H1 (cell line): Measurements from ENCODE around the gene OXSR1. TPM values are rescaled to one million over a fixed set of nuclear protein-coding genes. Genes with fewer than 3 reads are reported as not detected.

Source experiments
- POLR2A ChIP-seq, 2 experiments: IDR thresholded peaks; 1 replicate in 1 of 2; 2 replicates in 1 of 2; pipeline ENCODE4 v1.6.1; 2011; ENCODE audit warnings: low read depth in 2 of 2, low read length in 2 of 2, mild to moderate bottlenecking in 2 of 2; ENCODE audit errors: control extremely low read depth in 1 of 2
- RXRA ChIP-seq: IDR thresholded peaks from 2 replicates; pipeline ENCODE4 v1.6.1; 2011; ENCODE audit warnings: low read depth, mild to moderate bottlenecking, low read length, moderate library complexity; ENCODE audit not compliant: insufficient read depth
- polyA plus RNA-seq, 7 experiments: library from polyadenylated mRNA; depleted of rRNA in 3 of 7; stranded (reverse) in 5 of 7; unstranded in 2 of 7; fragments of >200 nt in 5 of 7; fragments of 200-250 nt in 2 of 7; gene quantifications; 1 replicate in 5 of 7; 2 replicates in 1 of 7; 4 replicates in 1 of 7; pipeline versions ENCODE4 v1.2.1 to v1.2.3, GENCODE V29; 2011 to 2013; ENCODE audit warnings: missing spikeins in 2 of 7, mixed read lengths in 2 of 7
- total RNA-seq: library from RNA; stranded (reverse); fragmentation: NEBNext Ultra II Directional; extraction: Animal tissue kit (Norgen Biotek cat#: 25700); gene quantifications from 2 replicates; pipeline ENCODE4 v1.2.1, GENCODE V29; 2021
- TF ChIP-seq, protein P1 (sequence below): IDR thresholded peaks from 2 replicates; pipeline ENCODE4 v1.6.1; 2011; ENCODE audit warnings: low read depth, mild to moderate bottlenecking, low read length; ENCODE audit not compliant: insufficient read depth

OXSR1 gene
- total and polyA plus RNA-seq, 2 of the 8 experiments (the other 6 are each of a cell fraction or from before 2014, with no cell fraction given) = 25.1 to 47.0 TPM

DNA sequence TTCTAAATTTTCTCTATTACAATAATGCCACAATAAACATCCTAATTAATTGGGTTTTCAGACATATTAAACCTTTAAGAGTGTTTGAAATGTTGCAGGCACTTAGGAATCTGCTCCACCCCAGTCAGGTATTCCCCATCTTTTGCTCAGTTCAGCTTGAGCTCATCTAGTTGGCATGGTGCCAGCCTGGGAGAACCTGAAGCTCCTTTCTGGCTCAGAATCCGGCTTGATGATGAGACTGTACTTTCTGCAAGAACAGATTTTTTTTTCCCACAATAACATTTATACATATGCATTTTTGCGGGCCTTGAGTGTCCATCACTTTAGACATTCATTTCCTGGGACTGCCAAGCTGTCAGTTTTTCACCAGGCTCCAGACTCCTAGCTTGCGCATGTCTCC is 7.7 kb upstream of the OXSR1 start (continued):
- TF ChIP-seq, protein P1, sequence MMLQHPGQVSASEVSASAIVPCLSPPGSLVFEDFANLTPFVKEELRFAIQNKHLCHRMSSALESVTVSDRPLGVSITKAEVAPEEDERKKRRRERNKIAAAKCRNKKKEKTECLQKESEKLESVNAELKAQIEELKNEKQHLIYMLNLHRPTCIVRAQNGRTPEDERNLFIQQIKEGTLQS = no peak
- TF ChIP-seq POLR2A (IDR thresholded peaks at IDR 0.05; ENCODE audit: control extremely low read depth in 1 of 2, low read depth in 2 of 2, low read length in 2 of 2) = no peak
- no peak for TF ChIP-seq RXRA
